ENCODE results near the gene SHISAL1. TPM values are rescaled to one million over a fixed set of nuclear protein-coding genes. Genes with fewer than 3 reads are reported as not detected.
A peak's percentile ranks its signal among the peaks of the same experiment; 100 is the strongest.

The SHISAL1 gene
- total RNA-seq, 1 experiment from 2014 or later, result not detected

DNA sequence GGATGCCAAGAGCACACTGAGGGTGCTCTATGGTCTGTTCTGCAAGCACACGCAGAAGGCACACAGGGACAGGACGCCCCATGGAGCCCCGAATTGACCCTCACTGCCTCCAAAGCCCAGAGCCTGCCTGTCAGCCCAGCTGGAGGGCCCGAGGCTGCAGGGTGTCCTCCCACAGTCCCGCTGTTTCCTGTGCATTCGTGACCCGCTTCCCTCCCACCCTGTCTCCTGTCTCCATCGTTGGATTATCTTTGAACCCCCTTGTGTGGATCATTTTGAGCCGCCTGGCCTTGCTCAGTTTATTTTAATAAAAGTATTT lies 106.5 kb downstream of the SHISAL1 start:
- no peaks in the 10 kb centered on the region for H3K9me3 ChIP-seq
- H3K36me3 ChIP-seq (ENCODE audit: control insufficient read depth, insufficient read depth, low read length), result no peaks in the 10 kb centered on the region
- no peak for DNase-seq
- H3K4me3 ChIP-seq (ENCODE audit: low read depth, low read length), result no peak overlapping the region
- no peak overlapping the region for H3K4me3 Mint-ChIP-seq (ENCODE audit: unreplicated experiment)
- ChIA-PET POLR2A (no interaction called here), CTCF (no interaction called here)
- H3K4me1 ChIP-seq, result no peaks in the 10 kb centered on the region
- intact Hi-C loops (cut with micrococcal nuclease; ENCODE audit: unreplicated experiment), result no loop called here
- BruUV-seq (replicated peaks), result no TSS peak
- H3K9me3 Mint-ChIP-seq (ENCODE audit: unreplicated experiment), result peaks cover 14% of the 10 kb centered on the region
- H3K36me3 Mint-ChIP-seq (ENCODE audit: insufficient read depth, unreplicated experiment), result no peaks in the 10 kb centered on the region
- TF ChIP-seq, protein P1, sequence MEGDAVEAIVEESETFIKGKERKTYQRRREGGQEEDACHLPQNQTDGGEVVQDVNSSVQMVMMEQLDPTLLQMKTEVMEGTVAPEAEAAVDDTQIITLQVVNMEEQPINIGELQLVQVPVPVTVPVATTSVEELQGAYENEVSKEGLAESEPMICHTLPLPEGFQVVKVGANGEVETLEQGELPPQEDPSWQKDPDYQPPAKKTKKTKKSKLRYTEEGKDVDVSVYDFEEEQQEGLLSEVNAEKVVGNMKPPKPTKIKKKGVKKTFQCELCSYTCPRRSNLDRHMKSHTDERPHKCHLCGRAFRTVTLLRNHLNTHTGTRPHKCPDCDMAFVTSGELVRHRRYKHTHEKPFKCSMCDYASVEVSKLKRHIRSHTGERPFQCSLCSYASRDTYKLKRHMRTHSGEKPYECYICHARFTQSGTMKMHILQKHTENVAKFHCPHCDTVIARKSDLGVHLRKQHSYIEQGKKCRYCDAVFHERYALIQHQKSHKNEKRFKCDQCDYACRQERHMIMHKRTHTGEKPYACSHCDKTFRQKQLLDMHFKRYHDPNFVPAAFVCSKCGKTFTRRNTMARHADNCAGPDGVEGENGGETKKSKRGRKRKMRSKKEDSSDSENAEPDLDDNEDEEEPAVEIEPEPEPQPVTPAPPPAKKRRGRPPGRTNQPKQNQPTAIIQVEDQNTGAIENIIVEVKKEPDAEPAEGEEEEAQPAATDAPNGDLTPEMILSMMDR (IDR thresholded peaks at IDR 0.05; ENCODE audit: insufficient read depth in 1 of 2, low read depth in 1 of 2, low read length in 1 of 2, severe bottlenecking in 1 of 2, unreplicated experiment in 1 of 2), result no peak
- H3K4me1 Mint-ChIP-seq (ENCODE audit: low read depth, unreplicated experiment), result no peaks in the 10 kb centered on the region
- H3K27me3 ChIP-seq (replicated peaks; ENCODE audit: control insufficient read depth, insufficient read depth, low read length), result no peaks in the 10 kb centered on the region; the same call in 1 of the 2 replicates
- peaks cover 23% of the 10 kb centered on the region for H3K27me3 Mint-ChIP-seq (ENCODE audit: insufficient read depth, unreplicated experiment)
- H3K27ac Mint-ChIP-seq (ENCODE audit: unreplicated experiment), result no peak overlapping the region

DNA sequence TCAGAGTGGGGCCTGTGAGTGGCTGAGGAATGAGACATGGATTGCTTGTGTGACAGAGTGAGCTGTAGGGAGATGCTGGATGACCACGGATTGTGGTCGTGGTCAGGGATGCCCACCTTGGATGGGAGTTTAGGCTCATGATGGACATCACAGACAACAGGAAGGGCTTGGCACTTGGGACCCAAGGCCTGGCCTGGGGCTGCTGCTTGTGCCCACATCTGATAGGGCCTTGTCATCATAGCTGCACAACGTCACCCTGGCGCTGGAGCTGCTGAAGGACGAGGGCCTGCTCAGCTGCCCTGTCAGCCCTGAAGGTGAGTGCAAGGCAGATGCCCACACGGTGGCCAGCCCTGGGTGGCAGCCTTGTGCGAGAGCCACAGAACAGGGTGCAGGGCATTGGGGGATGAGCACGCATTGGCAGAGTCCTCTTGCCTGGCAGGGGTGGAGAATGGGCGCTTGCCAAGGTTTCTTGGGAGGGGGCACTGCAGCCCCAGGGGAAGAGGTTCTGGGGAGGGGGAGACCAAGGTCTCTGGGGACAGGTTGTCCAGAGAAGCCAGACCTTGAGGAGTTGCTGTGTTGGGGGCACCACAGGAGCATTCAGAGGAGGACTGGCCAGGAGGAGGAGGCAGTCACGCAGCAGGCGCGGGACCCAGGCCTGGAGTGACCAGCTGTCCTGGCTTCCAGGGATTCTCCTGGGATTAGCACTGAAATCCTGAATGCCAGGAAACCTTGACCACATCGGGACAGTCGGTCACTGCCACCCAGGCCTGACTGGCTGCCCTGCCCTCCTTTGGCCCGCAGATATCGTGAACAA lies 107.0 kb downstream of the SHISAL1 start:
- DNase-seq, result peak in 1 of 2 experiments; percentile 19
- H3K27me3 Mint-ChIP-seq (ENCODE audit: insufficient read depth, unreplicated experiment), result peaks cover 19% of the 10 kb centered on the region
- ChIA-PET POLR2A (no interaction called here), CTCF (no interaction called here)
- no peaks in the 10 kb centered on the region for H3K4me1 Mint-ChIP-seq (ENCODE audit: low read depth, unreplicated experiment)
- H3K9me3 Mint-ChIP-seq (ENCODE audit: unreplicated experiment), result peaks cover 14% of the 10 kb centered on the region
- Histone ChIP-seq H3K4me3 (ENCODE audit: low read depth, low read length) (no peak overlapping the region), H3K4me1 (no peaks in the 10 kb centered on the region), H3K36me3 (ENCODE audit: control insufficient read depth, insufficient read depth, low read length) (no peaks in the 10 kb centered on the region), H3K9me3 (no peaks in the 10 kb centered on the region), H3K27me3 (replicated peaks; ENCODE audit: control insufficient read depth, insufficient read depth, low read length) (no peaks in the 10 kb centered on the region; the same call in 1 of the 2 replicates)
- TF ChIP-seq, protein P1 (IDR thresholded peaks at IDR 0.05; ENCODE audit: insufficient read depth in 1 of 2, low read depth in 1 of 2, low read length in 1 of 2, severe bottlenecking in 1 of 2, unreplicated experiment in 1 of 2), result no peak
- intact Hi-C loops (cut with micrococcal nuclease; ENCODE audit: unreplicated experiment), result no loop called here
- H3K4me3 Mint-ChIP-seq (ENCODE audit: unreplicated experiment), result no peak overlapping the region
- no peaks in the 10 kb centered on the region for H3K36me3 Mint-ChIP-seq (ENCODE audit: insufficient read depth, unreplicated experiment)
- no peak overlapping the region for H3K27ac Mint-ChIP-seq (ENCODE audit: unreplicated experiment)
- no TSS peak for BruUV-seq (replicated peaks)

DNA sequence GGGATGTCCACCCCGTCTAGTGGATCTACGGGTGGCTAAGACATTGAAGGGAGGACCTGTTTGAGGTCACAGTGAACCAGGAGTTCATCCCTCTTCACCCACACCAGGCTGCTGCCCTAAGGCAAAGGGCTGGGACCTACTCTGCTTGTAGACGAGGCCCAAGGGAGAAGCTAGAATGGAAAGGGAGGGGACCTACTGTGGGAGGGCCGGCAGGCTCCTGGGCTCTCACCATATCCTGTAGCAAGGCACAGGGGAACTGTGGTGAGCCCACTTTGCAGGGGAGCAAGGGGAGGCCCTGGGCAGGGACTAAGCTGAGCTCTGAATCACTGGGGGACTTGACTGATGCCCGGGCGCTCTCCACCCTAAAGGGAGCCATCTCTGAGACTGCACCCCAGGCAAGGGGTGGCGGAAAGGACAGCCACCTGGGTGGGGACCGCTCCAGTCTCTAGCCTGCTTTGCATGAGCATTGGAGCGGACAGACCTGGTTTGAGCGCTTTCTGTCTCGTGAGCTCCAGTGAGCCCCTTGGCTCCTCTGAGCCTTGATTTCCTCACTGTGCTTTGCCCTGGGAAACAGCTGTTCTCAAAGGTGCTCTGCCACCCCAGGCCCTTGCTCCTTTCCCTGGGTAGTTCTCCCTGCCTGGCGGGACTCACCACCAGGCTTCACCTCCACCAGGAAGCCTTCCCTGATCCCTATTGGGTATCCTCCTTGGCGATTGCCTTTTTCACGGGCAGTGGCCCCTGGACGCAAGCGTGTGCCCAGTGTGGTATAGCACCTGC lies 107.8 kb downstream of the SHISAL1 start:
- Histone ChIP-seq H3K36me3 (ENCODE audit: control insufficient read depth, insufficient read depth, low read length) (no peaks in the 10 kb centered on the region), H3K27me3 (replicated peaks; ENCODE audit: control insufficient read depth, insufficient read depth, low read length) (no peaks in the 10 kb centered on the region; the same call in 1 of the 2 replicates), H3K4me1 (no peaks in the 10 kb centered on the region), H3K9me3 (no peaks in the 10 kb centered on the region), H3K4me3 (ENCODE audit: low read depth, low read length) (no peak overlapping the region)
- ChIA-PET POLR2A (no interaction called here), CTCF (no interaction called here)
- no peak overlapping the region for H3K27ac Mint-ChIP-seq (ENCODE audit: unreplicated experiment)
- H3K36me3 Mint-ChIP-seq (ENCODE audit: insufficient read depth, unreplicated experiment), result no peaks in the 10 kb centered on the region
- H3K27me3 Mint-ChIP-seq (ENCODE audit: insufficient read depth, unreplicated experiment), result peaks cover 16% of the 10 kb centered on the region
- H3K4me1 Mint-ChIP-seq (ENCODE audit: low read depth, unreplicated experiment), result no peaks in the 10 kb centered on the region
- TF ChIP-seq, protein P1 (IDR thresholded peaks at IDR 0.05; ENCODE audit: insufficient read depth in 1 of 2, low read depth in 1 of 2, low read length in 1 of 2, severe bottlenecking in 1 of 2, unreplicated experiment in 1 of 2), result no peak
- intact Hi-C loops (cut with micrococcal nuclease; ENCODE audit: unreplicated experiment), result no loop called here
- no TSS peak for BruUV-seq (replicated peaks)
- peak in 1 of 2 experiments; percentile 26 for DNase-seq
- H3K4me3 Mint-ChIP-seq (ENCODE audit: unreplicated experiment), result no peak overlapping the region
- H3K9me3 Mint-ChIP-seq (ENCODE audit: unreplicated experiment), result peaks cover 12% of the 10 kb centered on the region

Data from Caco-2 (cell line).